GM12801 (cell line): ENCODE measurements around the gene EIF2AK3.

Source experiments
- TF ChIP-seq, protein P1 (sequence below): IDR thresholded peaks from one replicate; pipeline ENCODE4 v1.5.1; 2011; ENCODE audit warnings: control low read depth; ENCODE audit not compliant: insufficient read length; ENCODE audit errors: extremely low read depth

EIF2AK3 gene

DNA sequence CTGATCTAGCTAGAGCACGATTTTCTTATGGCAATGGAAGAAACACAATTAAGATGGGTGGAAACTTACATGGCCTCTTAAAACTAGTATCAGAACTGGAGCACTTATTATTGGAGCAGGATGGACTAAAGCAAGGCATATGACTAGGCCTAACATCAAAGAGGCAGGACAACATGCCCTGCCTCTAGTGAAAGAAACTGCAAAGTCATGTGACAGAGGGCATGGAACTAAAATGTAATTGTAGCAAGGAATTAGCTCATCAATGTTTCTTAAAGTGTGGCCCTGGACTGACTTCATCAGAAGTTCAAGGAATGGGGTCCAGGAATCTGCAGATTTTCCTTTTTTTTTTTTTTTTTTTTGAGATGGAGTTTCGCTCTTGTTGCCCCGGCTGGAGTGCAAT is 5.3 kb upstream of the EIF2AK3 start:
- TF ChIP-seq, protein P1, sequence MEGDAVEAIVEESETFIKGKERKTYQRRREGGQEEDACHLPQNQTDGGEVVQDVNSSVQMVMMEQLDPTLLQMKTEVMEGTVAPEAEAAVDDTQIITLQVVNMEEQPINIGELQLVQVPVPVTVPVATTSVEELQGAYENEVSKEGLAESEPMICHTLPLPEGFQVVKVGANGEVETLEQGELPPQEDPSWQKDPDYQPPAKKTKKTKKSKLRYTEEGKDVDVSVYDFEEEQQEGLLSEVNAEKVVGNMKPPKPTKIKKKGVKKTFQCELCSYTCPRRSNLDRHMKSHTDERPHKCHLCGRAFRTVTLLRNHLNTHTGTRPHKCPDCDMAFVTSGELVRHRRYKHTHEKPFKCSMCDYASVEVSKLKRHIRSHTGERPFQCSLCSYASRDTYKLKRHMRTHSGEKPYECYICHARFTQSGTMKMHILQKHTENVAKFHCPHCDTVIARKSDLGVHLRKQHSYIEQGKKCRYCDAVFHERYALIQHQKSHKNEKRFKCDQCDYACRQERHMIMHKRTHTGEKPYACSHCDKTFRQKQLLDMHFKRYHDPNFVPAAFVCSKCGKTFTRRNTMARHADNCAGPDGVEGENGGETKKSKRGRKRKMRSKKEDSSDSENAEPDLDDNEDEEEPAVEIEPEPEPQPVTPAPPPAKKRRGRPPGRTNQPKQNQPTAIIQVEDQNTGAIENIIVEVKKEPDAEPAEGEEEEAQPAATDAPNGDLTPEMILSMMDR = no peak

DNA sequence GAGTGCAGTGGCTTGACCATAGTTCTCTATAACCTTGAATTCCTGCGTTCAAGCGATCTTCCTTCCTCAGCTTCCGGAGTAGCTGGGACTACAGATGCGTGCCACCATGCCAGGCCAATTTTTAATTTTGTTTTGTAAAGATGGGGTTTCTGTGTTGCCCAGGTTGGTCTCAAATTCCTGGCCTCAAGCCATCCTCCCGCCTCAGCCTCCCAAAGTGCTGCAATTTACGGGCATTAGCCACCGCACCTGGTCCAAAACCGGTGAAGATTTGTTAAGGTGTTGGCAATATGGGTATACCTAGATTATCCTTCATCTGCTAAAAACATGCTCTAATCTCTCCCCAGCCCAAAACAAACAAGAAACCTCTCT is 1.3 kb upstream of the EIF2AK3 start:
- TF ChIP-seq, protein P1 = no peak

DNA sequence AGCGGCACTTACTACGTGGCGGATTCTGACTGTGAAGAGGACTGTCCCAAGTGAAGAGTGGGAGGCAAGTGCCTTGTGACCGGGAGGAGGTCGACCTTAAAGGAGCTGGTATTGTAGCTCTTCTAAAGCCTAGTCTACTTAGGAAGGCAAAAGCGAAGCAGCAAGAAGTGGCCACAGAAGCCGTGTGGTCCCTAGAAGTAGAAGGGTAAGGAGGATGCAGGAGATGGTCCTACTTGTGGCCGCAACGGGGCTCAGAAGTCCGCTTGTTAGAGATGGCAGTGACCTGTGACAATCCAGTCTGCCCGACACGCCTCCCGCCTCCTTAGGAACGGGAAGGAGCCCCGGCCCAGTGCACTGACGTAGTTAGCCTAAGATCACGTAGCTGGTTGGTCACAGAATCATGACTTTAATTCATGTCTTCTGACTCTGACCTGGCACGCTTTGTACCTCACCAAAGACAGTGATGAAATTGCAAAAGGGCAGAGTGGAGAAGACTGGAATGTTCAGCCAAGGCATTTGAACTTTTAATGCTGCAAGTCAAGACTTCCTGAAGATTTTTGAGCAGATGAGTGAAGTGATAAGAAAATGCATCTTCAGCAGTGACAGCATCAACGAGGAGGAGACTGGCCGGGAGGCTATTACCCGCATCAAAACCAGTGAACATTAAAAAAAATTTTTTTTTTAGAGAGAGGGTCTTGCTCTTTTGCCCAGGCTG is 749 bp upstream of the EIF2AK3 start:
- TF ChIP-seq, protein P1 = no peak

DNA sequence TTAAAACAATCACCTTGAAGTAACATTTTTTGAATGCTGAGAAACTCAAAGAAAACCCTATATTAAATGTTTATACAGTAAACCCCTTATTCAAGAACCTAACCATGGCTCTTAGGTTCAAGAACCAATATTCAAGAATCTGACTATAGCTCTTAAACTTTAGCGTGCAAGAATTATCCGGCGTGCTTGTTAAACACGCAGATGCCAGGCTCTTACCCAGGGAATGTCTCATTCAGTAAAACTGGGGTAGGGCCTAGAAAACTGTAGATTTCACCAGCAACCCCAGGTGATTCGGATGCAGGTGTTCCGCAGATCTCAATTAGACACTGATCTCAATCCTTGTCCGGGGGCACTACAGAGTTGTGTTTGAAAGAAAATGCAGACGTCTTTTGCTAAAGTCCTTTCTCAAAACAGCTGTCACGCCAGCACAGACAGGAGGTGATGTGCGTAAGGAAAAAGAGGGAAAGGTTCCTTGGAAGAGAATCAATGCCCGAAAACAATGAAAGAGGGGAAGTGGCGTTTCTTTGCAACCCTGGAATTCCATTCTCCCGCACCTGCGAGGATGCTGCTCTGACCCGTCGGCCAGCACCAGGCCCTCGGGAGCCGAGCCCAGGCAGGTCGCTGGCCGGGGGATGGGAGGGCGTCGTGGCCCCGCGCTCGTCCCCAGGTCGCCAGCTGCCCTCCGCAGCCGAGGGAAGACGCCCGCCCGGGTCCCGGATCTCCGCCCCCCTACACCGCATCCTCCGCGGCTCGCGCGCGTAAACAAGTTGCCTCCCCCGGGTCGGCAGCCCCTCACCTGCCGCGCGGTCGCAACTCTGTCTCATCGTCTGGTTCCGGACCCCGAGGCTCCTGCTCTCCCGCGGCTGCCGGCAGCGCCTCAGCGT is 851 bp downstream of the EIF2AK3 start:
- TF ChIP-seq, protein P1 = no peak

DNA sequence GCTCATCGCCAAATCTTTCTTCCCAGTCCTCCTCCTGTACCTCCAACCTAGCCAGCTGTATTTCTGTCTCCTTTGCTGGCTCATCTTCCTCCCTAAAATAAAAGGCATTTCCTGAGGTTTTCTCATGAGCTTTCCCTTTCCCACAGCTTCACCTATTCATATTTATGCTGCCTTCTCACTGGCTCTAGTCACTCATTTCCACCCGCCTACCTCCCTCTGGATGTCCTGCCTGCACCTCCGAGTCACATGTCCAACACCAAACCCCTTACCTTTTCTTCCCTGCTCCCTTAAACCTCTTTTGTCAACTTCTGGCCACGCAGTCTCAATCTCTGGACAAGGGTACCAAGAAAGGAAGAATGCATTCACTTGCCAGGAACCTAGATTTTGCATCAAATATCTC is 2.8 kb downstream of the EIF2AK3 start:
- TF ChIP-seq, protein P1 = no peak

DNA sequence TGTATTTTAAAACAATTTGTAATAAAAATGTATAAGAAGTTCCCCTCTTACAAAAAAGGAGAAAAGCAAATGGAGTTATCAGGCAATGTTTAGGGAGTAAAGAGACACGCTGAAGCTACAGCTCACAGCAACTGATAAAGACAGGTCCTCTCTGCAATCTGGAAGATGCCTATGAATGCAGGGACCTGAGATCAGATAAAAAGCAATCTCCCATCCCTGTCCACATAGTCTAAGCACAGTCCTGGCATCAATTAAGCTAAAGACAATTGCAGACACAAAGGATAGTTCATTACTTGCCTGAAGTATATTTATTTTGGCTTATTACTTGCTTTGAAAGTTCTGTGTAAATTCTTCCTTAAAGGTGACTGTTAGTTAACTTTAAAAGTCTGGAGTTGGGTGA is 5.0 kb downstream of the EIF2AK3 start:
- TF ChIP-seq, protein P1 = no peak

DNA sequence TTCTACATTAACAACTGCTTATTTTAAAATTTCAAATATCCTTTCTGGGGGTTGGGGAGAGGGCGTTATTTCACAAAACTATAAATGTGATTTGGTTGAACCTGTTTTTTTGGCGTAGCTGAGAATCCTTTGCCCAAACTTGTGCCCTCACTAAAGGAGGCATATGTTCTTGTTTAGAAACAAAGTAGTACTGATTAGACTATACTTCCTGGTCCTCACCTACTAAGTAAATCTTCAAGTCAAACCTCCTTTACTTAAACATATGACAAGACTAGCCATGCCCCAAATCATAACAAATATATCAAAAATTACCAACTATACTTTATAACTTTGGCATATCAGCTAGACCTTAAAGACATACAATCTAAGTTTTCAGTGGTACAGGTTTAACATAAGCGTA is 5.8 kb downstream of the EIF2AK3 start:
- TF ChIP-seq, protein P1 = no peak
